Naive thymus-derived CD4-positive, alpha-beta T cell (primary cell): ENCODE results near the gene PER1. TPM values are rescaled to one million over a fixed set of nuclear protein-coding genes. Genes with fewer than 3 reads are reported as not detected.

Source experiments
- ATAC-seq: fragments of 150-1000 bp; cut with Tn5 transposase; 2 replicates; pipeline ENCODE4 v1.10.0; 2021; ENCODE audit warnings: mild to moderate bottlenecking, moderate library complexity
- CTCF ChIA-PET: fragments of 350-600 bp; sonication (Branson Sonifier 250); formaldehyde crosslinking; loops from one replicate; lab custom pipeline; 2021; ENCODE audit warnings: antibody characterized with exemption; lab: Charles Lee
- POLR2A ChIA-PET: fragments of 350-600 bp; sonication (Branson Sonifier 250); formaldehyde crosslinking; loops from one replicate; lab custom pipeline; 2021; ENCODE audit warnings: antibody characterized with exemption, inconsistent platforms; lab: Charles Lee
- DNase-seq, 9 donors: peaks; one replicate each; pipeline versions ENCODE4 v3.0.0 to v3.0.0-alpha.2; 2020 to 2022; ENCODE audit warnings: mixed read lengths in 1 of 9
- H3K27ac ChIP-seq: one replicate; pipeline ENCODE4 v1.7.0; 2013; ENCODE audit warnings: mild to moderate bottlenecking, low read depth, low read length, moderate library complexity
- H3K27me3 ChIP-seq, 2 donors: one replicate each; pipeline ENCODE4 v1.7.0; 2013; ENCODE audit warnings: low read length in 2 of 2, mild to moderate bottlenecking in 2 of 2, moderate library complexity in 2 of 2; ENCODE audit not compliant: control insufficient read depth in 2 of 2, insufficient read depth in 2 of 2
- H3K36me3 ChIP-seq, 3 experiments: 1 replicate in 2 of 3; 2 replicates in 1 of 3; pipeline ENCODE4 v1.7.0; 2013; ENCODE audit warnings: low read length in 3 of 3, mild to moderate bottlenecking in 3 of 3, moderate library complexity in 1 of 3; ENCODE audit not compliant: insufficient read depth in 3 of 3, control insufficient read depth in 2 of 3
- H3K4me1 ChIP-seq, 2 donors: one replicate each; pipeline ENCODE4 v1.7.0; 2013; ENCODE audit warnings: low read length in 2 of 2, mild to moderate bottlenecking in 2 of 2, moderate library complexity in 1 of 2; ENCODE audit not compliant: control insufficient read depth in 2 of 2, insufficient read depth in 2 of 2
- H3K4me3 ChIP-seq: 2 replicates; pipeline ENCODE4 v1.7.0; 2013; ENCODE audit warnings: mild to moderate bottlenecking, low read length
- H3K9me3 ChIP-seq, 3 experiments: 1 replicate in 2 of 3; 2 replicates in 1 of 3; pipeline ENCODE4 v1.7.0; 2013; ENCODE audit warnings: low read length in 3 of 3; ENCODE audit not compliant: control insufficient read depth in 2 of 3
- H3K27ac Mint-ChIP-seq, 9 donors: one replicate each; pipeline ENCODE4 v1.8.0; 2020 to 2022; ENCODE audit warnings: mixed read lengths in 9 of 9, mild to moderate bottlenecking in 8 of 9, moderate library complexity in 5 of 9, inconsistent platforms in 2 of 9
- H3K27me3 Mint-ChIP-seq, 5 donors: one replicate each; pipeline ENCODE4 v1.8.0; 2021 to 2022; ENCODE audit warnings: mixed read lengths in 5 of 5, mild to moderate bottlenecking in 1 of 5
- H3K36me3 Mint-ChIP-seq, 5 donors: one replicate each; pipeline ENCODE4 v1.8.0; 2020 to 2022; ENCODE audit warnings: mixed read lengths in 5 of 5, mild to moderate bottlenecking in 3 of 5, inconsistent platforms in 1 of 5
- H3K4me1 Mint-ChIP-seq, 7 donors: one replicate each; pipeline ENCODE4 v1.8.0; 2020 to 2022; ENCODE audit warnings: mixed read lengths in 7 of 7, mild to moderate bottlenecking in 3 of 7, inconsistent platforms in 1 of 7
- H3K4me3 Mint-ChIP-seq, 10 donors: one replicate each; pipeline ENCODE4 v1.8.0; 2020 to 2022; ENCODE audit warnings: mild to moderate bottlenecking in 10 of 10, mixed read lengths in 10 of 10, moderate library complexity in 6 of 10, inconsistent platforms in 2 of 10
- H3K9me3 Mint-ChIP-seq, 11 donors: one replicate each; pipeline ENCODE4 v1.8.0; 2020 to 2022; ENCODE audit warnings: mixed read lengths in 11 of 11, mild to moderate bottlenecking in 4 of 11, inconsistent platforms in 1 of 11, moderate library complexity in 1 of 11
- intact Hi-C, 2 donors: fragments of 100-400 bp; cut with micrococcal nuclease; formaldehyde crosslinking; loops; one replicate each; pipeline ENCODE4 v1.15.1; 2023
- polyA plus RNA-seq, 2 donors: library from polyadenylated mRNA; unstranded; fragments of 300-500 nt; fragmentation: Illumina TruSeq; gene quantifications; one replicate each; pipeline ENCODE4 v1.2.3, GENCODE V29; 2021
- total RNA-seq, 6 experiments: library from RNA in 5 of 6; stranded (reverse) in 5 of 6; gene quantifications; 1 replicate in 5 of 6; 2 replicates in 1 of 6; pipeline ENCODE4 v1.2.3 and lab custom pipeline; 2021 to 2026

PER1 gene
- total and polyA plus RNA-seq, 7 experiments from 2014 or later: 7.9 to 1,786 (median 80.1) TPM

GRCh38 chr17:8122924-8123694 is 29.1 kb downstream of the PER1 start:
- POLR2A ChIA-PET: interaction anchor here (0.6 to 3.9 kb wide), 14 partner anchors 9 to 175 kb away, joined by 3 to 30 read pairs (median 6); partner anchors contain the start of genes BORCS6 and CTC1
- Histone ChIP-seq H3K4me3 (peak overlapping the region; percentile 96), H3K27ac (no peak overlapping the region), H3K9me3 (no peaks in the 10 kb centered on the region), H3K36me3 (no peaks in the 10 kb centered on the region), H3K4me1 (peaks cover 57% of the 10 kb centered on the region in 2 donors), H3K27me3 (peaks cover 0 to 3% of the 10 kb centered on the region in 2 donors)
- Mint-ChIP-seq H3K4me3 (peak overlapping the region; percentile 84 to 99 (median 91)), H3K27me3 (peaks cover 0 to 60% (median 30%) of the 10 kb centered on the region in 5 donors), H3K4me1 (peaks cover 53 to 77% (median 70%) of the 10 kb centered on the region in 7 donors), H3K9me3 (peaks cover 0 to 46% (median 0%) of the 10 kb centered on the region in 11 donors), H3K27ac (peak overlapping the region in 8 of 9 donors; percentile 6 to 73 (median 40)), H3K36me3 (peaks cover 0 to 9% (median 0%) of the 10 kb centered on the region in 5 donors)
- intact Hi-C loops: loop anchor here in 1 of 2 donors (1.0 kb wide), 1 partner anchor 33 kb away; no protein-coding TSS in a partner anchor
- CTCF ChIA-PET: interaction anchor here (0.6 to 2.2 kb wide), 3 partner anchors 10 to 50 kb away, joined by 3 to 6 read pairs (median 3); no protein-coding TSS in a partner anchor
- peak in 7 of 9 donors; percentile 45 to 66 (median 50) for DNase-seq
- ATAC-seq: peak; percentile 15

GRCh38 chr17:8122422-8122923 is 29.7 kb downstream of the PER1 start:
- Mint-ChIP-seq H3K27ac (peak overlapping the region in 4 of 9 donors; percentile 18 to 72 (median 34)), H3K27me3 (peaks cover 0 to 67% (median 30%) of the 10 kb centered on the region in 5 donors), H3K4me1 (peaks cover 60 to 84% (median 77%) of the 10 kb centered on the region in 7 donors), H3K36me3 (peaks cover 0 to 9% (median 0%) of the 10 kb centered on the region in 5 donors), H3K9me3 (peaks cover 0 to 46% (median 0%) of the 10 kb centered on the region in 11 donors), H3K4me3 (peak overlapping the region; percentile 84 to 99 (median 91))
- intact Hi-C loops: no loop called here
- Histone ChIP-seq H3K4me3 (peak overlapping the region; percentile 96), H3K4me1 (peaks cover 63% of the 10 kb centered on the region in 2 donors), H3K9me3 (no peaks in the 10 kb centered on the region), H3K36me3 (no peaks in the 10 kb centered on the region), H3K27me3 (peaks cover 0 to 3% of the 10 kb centered on the region in 2 donors), H3K27ac (no peak overlapping the region)
- DNase-seq (peak in 1 of 9 donors; percentile 18), ATAC-seq (no peak)
- ChIA-PET POLR2A (interaction anchor here (0.6 to 3.9 kb wide), 10 partner anchors 10 to 176 kb away, joined by 3 to 30 read pairs (median 4); partner anchors contain the start of gene BORCS6), CTCF (interaction anchor here (0.6 to 2.2 kb wide), 4 partner anchors 9 to 66 kb away, joined by 3 to 6 read pairs (median 3); no protein-coding TSS in a partner anchor)

GRCh38 chr17:8121681-8122421 is 30.4 kb downstream of the PER1 start:
- intact Hi-C loops: no loop called here
- H3K27me3 Mint-ChIP-seq: peaks cover 0 to 67% (median 30%) of the 10 kb centered on the region in 5 donors
- peaks cover 0 to 3% of the 10 kb centered on the region in 2 donors for H3K27me3 ChIP-seq

GRCh38 chr17:8121407-8121680 is 30.9 kb downstream of the PER1 start:
- CTCF ChIA-PET: no interaction called here

More at GRCh38 chr17:8121681-8122421, 30.4 kb downstream of the PER1 start:
- Histone ChIP-seq H3K27ac (no peak overlapping the region), H3K9me3 (no peaks in the 10 kb centered on the region), H3K4me1 (peaks cover 61 to 63% of the 10 kb centered on the region in 2 donors), H3K4me3 (peak overlapping the region; percentile 96), H3K36me3 (no peaks in the 10 kb centered on the region)
- Mint-ChIP-seq H3K4me1 (peaks cover 54 to 82% (median 73%) of the 10 kb centered on the region in 7 donors), H3K36me3 (peaks cover 0 to 9% (median 0%) of the 10 kb centered on the region in 5 donors), H3K27ac (peak overlapping the region in 1 of 9 donors; percentile 18), H3K4me3 (peak overlapping the region; percentile 84 to 99 (median 91)), H3K9me3 (peaks cover 0 to 46% (median 0%) of the 10 kb centered on the region in 11 donors)
- ATAC-seq: no peak
- ChIA-PET POLR2A (interaction anchor here (0.7 to 3.9 kb wide), 7 partner anchors 10 to 176 kb away, joined by 3 to 30 read pairs (median 4); partner anchors contain the start of gene BORCS6), CTCF (interaction anchor here (0.8 kb wide), 2 partner anchors 49 to 67 kb away, joined by 3 read pairs; no protein-coding TSS in a partner anchor)
- DNase-seq: peak in 2 of 9 donors; percentile 27 to 74

GRCh38 chr17:8120520-8121406 is 31.4 kb downstream of the PER1 start:
- Histone ChIP-seq H3K27ac (no peak overlapping the region), H3K4me3 (peak overlapping the region; percentile 95), H3K27me3 (peaks cover 0 to 6% of the 10 kb centered on the region in 2 donors), H3K36me3 (no peaks in the 10 kb centered on the region), H3K4me1 (peaks cover 58 to 60% of the 10 kb centered on the region in 2 donors), H3K9me3 (no peaks in the 10 kb centered on the region)
- H3K4me1 Mint-ChIP-seq: peaks cover 43 to 77% (median 69%) of the 10 kb centered on the region in 7 donors
- H3K27me3 Mint-ChIP-seq: peaks cover 2 to 74% (median 38%) of the 10 kb centered on the region in 5 donors
- H3K27ac Mint-ChIP-seq: peak overlapping the region; percentile 94 to 100 (median 99)
- CTCF ChIA-PET: interaction anchor here (0.7 to 13.2 kb wide), 12 partner anchors 12 to 180 kb away, joined by 3 to 248 read pairs (median 17); partner anchors contain the start of genes ALOX12B, BORCS6 and SLC25A35
- H3K4me3 Mint-ChIP-seq: peak overlapping the region; percentile 88 to 99 (median 93)
- intact Hi-C loops: loop anchor here (1.0 kb wide), 4 partner anchors 18 to 180 kb away; no protein-coding TSS in a partner anchor
- POLR2A ChIA-PET: interaction anchor here (0.6 to 4.8 kb wide), 21 partner anchors 10 to 315 kb away, joined by 3 to 55 read pairs (median 11); partner anchors contain the start of genes BORCS6, CTC1, NDEL1 and SLC25A35
- H3K9me3 Mint-ChIP-seq: peaks cover 0 to 40% (median 0%) of the 10 kb centered on the region in 11 donors
- DNase-seq (peak in 3 of 9 donors; percentile 26 to 90 (median 74)), ATAC-seq (peak; percentile 23)
- peaks cover 0 to 9% (median 0%) of the 10 kb centered on the region in 5 donors for H3K36me3 Mint-ChIP-seq

More at GRCh38 chr17:8121407-8121680, 30.9 kb downstream of the PER1 start:
- Mint-ChIP-seq H3K27ac (peak overlapping the region in 5 of 9 donors; percentile 94 to 100 (median 99)), H3K4me1 (peaks cover 49 to 82% (median 73%) of the 10 kb centered on the region in 7 donors), H3K27me3 (peaks cover 0 to 68% (median 35%) of the 10 kb centered on the region in 5 donors), H3K4me3 (peak overlapping the region; percentile 88 to 99 (median 93)), H3K9me3 (peaks cover 0 to 43% (median 0%) of the 10 kb centered on the region in 11 donors), H3K36me3 (peaks cover 0 to 9% (median 0%) of the 10 kb centered on the region in 5 donors)
- POLR2A ChIA-PET: interaction anchor here (0.7 to 3.9 kb wide), 3 partner anchors 36 to 103 kb away, joined by 3 to 28 read pairs (median 4); no protein-coding TSS in a partner anchor
- peaks cover 0 to 6% of the 10 kb centered on the region in 2 donors for H3K27me3 ChIP-seq
- H3K36me3 ChIP-seq: no peaks in the 10 kb centered on the region
- H3K27ac ChIP-seq: no peak overlapping the region
- no peak for ATAC-seq
- intact Hi-C loops: no loop called here
- peak overlapping the region; percentile 95 for H3K4me3 ChIP-seq
- peak in 1 of 9 donors; percentile 20 for DNase-seq
- peaks cover 58 to 60% of the 10 kb centered on the region in 2 donors for H3K4me1 ChIP-seq
- no peaks in the 10 kb centered on the region for H3K9me3 ChIP-seq
